GM19452 (cell line): ENCODE data around the gene MOGAT2.
"Not testable (repeated sequence)": the region's sequence is repeated elsewhere in the genome, so short reads cannot be mapped to it uniquely, and the experiment has no call there.

Experiments
- ATAC-seq: cut with Tn5 transposase; IDR thresholded peaks from one replicate; pipeline ENCODE4 v1.9.1; 2021; ENCODE audit not compliant: unreplicated experiment

The MOGAT2 gene

GRCh38 chr11:75754933-75755332 is 37.3 kb downstream of the MOGAT2 start:
- ATAC-seq, result not testable (repeated sequence)

- ATAC-seq, result no peak
These were observed 40.0 kb downstream of the MOGAT2 start for GRCh38 chr11:75757651-75758050.

- ATAC-seq, result no peak
These were observed 42.2 kb downstream of the MOGAT2 start for GRCh38 chr11:75759832-75760231.

- ATAC-seq, result no peak
These were observed 42.6 kb downstream of the MOGAT2 start for GRCh38 chr11:75760243-75760642.

- ATAC-seq, result no peak
These were observed 43.3 kb downstream of the MOGAT2 start for GRCh38 chr11:75760710-75761493.

GRCh38 chr11:75762158-75762557 is 44.5 kb downstream of the MOGAT2 start:
- ATAC-seq, result no peak

- ATAC-seq, result no peak
These were observed 45.2 kb downstream of the MOGAT2 start for GRCh38 chr11:75762885-75763284.

- no peak for ATAC-seq
These were observed 46.2 kb downstream of the MOGAT2 start for GRCh38 chr11:75763846-75764245.

DNA sequence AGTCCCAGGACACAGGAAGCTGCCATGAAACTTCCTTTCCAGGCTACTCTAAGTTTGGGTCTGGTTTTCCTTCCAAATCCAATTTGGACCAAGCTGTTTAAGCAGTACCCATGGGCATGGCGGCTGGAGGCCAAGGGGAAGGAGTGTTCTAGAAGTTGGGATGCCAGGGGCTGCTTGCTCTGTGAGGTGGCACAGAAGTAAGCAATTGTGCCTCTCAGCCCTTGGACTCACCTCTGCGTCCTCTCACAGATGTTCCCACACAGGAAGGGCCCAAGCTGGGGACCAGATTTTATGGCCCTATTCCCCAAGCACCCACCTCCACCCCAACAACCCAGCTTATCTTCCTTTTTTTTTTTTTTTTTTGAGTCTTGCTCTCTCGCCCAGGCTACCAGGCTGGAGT is 47.5 kb downstream of the MOGAT2 start:
- ATAC-seq, result no peak

DNA sequence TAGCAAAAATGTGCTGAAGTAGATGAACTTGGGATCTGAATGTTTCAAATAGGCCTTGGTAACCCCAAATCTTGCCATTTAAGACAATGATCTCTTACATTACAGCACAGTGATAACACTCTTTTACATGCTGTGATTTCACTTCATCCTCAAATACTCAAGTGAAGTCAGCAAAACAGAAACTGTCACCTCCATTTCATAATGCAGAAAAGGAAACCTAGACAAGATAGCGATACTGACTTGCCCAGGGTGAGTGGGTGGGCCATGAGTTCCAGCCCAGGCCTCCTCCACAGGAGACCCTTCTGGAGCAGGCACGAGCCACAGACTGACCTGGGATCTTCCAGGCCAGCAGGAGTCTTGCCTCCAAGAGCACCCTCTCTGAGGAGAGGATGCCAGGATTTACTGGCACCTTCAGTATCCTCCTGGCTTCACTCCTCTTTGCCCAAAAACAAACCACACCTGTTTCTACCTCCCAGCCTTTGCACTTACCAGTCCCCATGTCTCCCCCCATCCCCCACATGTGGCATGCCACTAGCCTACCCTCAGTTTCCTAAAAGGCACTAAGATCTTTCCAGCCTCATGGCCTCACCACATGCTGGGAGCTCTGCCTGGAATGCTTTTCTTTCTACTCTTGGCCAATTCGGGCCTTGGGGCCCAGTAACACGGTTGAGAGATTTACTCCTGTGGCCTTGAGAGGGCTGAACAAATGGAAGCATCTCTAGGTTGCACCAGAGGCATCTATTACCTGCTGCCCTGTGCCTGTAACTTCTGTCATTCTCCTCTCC is 49.0 kb downstream of the MOGAT2 start:
- ATAC-seq, result no peak

DNA sequence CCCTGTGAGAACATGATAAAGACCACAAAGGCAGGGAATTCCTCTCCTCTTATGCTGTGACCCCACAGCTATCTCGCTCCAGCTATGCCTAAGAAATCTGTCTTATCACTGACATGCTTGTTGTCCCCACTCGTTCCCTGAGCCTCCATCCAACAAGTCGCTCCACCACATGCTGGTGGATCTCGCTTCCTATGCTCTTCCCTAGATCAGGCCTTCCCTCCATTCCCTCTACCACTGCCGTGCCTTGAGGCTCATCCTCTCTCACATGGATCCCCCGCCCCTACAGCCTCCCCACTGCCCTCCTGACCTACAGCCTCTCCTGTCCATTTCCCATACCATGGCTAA is 49.6 kb downstream of the MOGAT2 start:
- no peak for ATAC-seq

GRCh38 chr11:75767793-75768111 is 50.1 kb downstream of the MOGAT2 start:
- ATAC-seq, result no peak

GRCh38 chr11:75768112-75768908 is 50.7 kb downstream of the MOGAT2 start, which contains the start of gene DGAT2:
TSS of gene DGAT2 (plus strand) at chr11:75768778. CDS start at chr11:75768992, 214 bp downstream.
- peak; percentile 76 for ATAC-seq

DNA sequence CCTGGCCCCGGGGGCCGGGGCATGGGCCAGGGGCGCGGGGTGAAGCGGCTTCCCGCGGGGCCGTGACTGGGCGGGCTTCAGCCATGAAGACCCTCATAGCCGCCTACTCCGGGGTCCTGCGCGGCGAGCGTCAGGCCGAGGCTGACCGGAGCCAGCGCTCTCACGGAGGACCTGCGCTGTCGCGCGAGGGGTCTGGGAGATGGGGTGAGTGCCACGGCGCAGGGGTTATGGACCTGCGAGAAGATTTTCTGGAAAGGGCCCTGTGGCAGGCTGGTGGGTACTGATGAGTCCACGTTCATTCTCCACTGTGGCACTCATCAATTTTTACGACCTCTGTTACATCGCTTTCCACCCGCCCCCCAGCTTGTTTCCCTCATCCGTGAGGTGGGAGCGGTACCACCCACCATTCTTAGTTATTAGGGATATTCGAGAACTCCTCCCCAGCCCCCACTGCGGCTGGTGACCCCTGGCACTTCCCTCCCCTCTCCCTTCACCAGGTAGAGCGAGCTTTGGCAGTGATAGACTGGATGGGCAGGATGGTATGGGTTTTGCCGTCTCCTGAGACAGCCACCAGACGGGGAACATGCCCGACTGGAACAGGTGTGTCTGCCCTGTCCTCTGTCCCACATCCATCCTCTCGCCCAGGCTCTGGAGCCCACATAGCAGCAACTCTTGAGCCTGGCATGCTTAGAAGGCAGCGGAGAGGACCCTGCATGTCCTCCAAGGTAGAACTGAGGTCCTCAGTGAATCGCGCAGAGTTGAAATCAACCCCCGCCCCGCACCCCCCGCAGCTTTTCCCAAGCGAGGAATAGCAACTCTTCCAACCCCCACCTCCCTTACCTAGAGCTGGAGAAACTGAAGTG is 51.5 kb downstream of the MOGAT2 start:
- peak; percentile 4 for ATAC-seq

GRCh38 chr11:75770102-75770501 is 52.5 kb downstream of the MOGAT2 start:
- no peak for ATAC-seq

DNA sequence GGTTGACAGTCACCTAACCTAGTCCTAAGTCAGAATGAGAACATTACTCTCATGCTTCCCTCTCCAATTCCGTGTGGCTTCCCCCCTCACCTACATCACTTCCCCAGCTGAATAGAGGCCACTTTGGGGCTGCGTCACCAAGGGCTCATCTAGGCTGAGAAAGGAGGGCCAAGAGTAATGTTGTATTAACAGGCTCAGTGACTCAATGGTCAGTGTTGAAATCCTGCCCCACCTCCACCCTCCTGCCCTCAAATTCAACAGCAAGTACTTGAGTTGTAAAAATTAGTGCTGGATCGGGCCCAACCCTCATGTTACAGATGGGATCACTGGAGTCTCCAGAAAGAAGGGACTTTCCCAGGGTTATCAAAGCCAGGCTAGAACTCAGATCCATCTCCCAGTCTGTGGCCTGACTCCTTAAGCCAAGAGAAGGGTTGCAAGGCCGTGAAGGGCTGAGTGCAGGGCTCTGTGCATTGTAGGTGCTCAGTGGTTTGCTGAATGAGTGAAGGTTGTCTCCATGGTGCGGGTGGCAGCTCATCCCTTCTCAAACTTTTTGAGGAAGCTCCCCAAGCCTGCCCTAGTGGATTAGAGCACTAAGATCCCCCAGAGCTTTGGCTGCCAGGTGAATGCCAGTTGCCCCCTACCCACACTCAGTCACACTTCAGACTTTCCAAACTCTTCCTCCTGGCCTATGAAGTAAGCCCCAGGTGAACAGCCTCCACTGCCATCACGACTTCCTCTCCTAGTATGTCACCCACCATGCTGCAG is 54.2 kb downstream of the MOGAT2 start:
- ATAC-seq, result no peak

GRCh38 chr11:75773595-75774353 is 56.1 kb downstream of the MOGAT2 start:
- ATAC-seq, result peak; percentile 78

GRCh38 chr11:75775056-75775455 is 57.4 kb downstream of the MOGAT2 start:
- ATAC-seq, result no peak

- no peak for ATAC-seq
These were observed 58.9 kb downstream of the MOGAT2 start for GRCh38 chr11:75776546-75776945.
